Activated T-cell treated with anti-CD3 and anti-CD28 coated beads for 48 hours (primary cell): ENCODE results near the gene HPCAL1.

Experiments used
- DNase-seq: peaks from one replicate; pipeline ENCODE4 v3.0.0-alpha.2; 2020; ENCODE audit warnings: low read depth

The HPCAL1 gene

GRCh38 chr2:10426726-10427617 is 124.3 kb downstream of the HPCAL1 start:
- DNase-seq: no peak

- DNase-seq: no peak
These were observed 124.9 kb downstream of the HPCAL1 start for GRCh38 chr2:10427618-10427949.

- DNase-seq: no peak
These were observed 125.7 kb downstream of the HPCAL1 start for GRCh38 chr2:10428355-10428754.

- DNase-seq: no peak
These were observed 126.2 kb downstream of the HPCAL1 start for GRCh38 chr2:10428924-10429323.

GRCh38 chr2:10430886-10431622 is 128.3 kb downstream of the HPCAL1 start:
- no peak for DNase-seq

GRCh38 chr2:10431797-10432196 is 129.1 kb downstream of the HPCAL1 start:
- DNase-seq: no peak

GRCh38 chr2:10432311-10433181 is 129.8 kb downstream of the HPCAL1 start:
- no peak for DNase-seq

GRCh38 chr2:10433264-10433946 is 130.7 kb downstream of the HPCAL1 start:
- no peak for DNase-seq

- DNase-seq: no peak
These were observed 131.5 kb downstream of the HPCAL1 start for GRCh38 chr2:10433947-10434885.

- DNase-seq: peak; percentile 77
These were observed 132.4 kb downstream of the HPCAL1 start for GRCh38 chr2:10434886-10435819.

- no peak for DNase-seq
These were observed 133.1 kb downstream of the HPCAL1 start for GRCh38 chr2:10435820-10436204.

GRCh38 chr2:10436583-10437110 is 133.9 kb downstream of the HPCAL1 start:
- no peak for DNase-seq

- DNase-seq: no peak
These were observed 135.1 kb downstream of the HPCAL1 start for GRCh38 chr2:10437806-10438205.

GRCh38 chr2:10438688-10439087 is 136.0 kb downstream of the HPCAL1 start:
- DNase-seq: no peak

- no peak for DNase-seq
These were observed 136.6 kb downstream of the HPCAL1 start for GRCh38 chr2:10439185-10439879.

- no peak for DNase-seq
These were observed 137.3 kb downstream of the HPCAL1 start for GRCh38 chr2:10439971-10440370.

GRCh38 chr2:10440736-10441135 is 138.0 kb downstream of the HPCAL1 start:
- no peak for DNase-seq

GRCh38 chr2:10441948-10442347 is 139.2 kb downstream of the HPCAL1 start:
- DNase-seq: no peak
